CD4-positive, alpha-beta T cell treated with Interleukin-10 for 1 hour (primary cell): ENCODE data around the gene KMO.

Source experiments
- DNase-seq: peaks from one replicate; pipeline ENCODE4 v3.0.0-alpha.2; 2020

Gene KMO

DNA sequence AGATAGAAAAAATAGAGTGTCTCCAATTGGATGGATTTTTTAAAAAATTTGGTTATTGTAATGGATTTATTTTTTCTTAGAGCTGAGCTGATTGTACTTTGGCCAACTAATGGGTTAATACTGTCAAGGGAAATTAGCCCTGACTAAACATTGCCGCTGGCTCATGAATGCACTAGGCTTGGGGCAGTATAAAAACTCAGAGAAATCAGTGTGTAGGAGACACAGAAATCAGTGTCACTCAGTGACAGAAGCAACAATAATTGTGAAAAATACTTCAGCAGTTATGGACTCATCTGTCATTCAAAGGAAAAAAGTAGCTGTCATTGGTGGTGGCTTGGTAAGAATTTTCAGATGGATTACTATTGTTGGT is at the start of gene KMO:
Gene KMO (plus strand): TSS at position 217 of the 370 bp plus-strand sequence. CDS start 67 bp downstream, at position 284.
- no peak for DNase-seq

DNA sequence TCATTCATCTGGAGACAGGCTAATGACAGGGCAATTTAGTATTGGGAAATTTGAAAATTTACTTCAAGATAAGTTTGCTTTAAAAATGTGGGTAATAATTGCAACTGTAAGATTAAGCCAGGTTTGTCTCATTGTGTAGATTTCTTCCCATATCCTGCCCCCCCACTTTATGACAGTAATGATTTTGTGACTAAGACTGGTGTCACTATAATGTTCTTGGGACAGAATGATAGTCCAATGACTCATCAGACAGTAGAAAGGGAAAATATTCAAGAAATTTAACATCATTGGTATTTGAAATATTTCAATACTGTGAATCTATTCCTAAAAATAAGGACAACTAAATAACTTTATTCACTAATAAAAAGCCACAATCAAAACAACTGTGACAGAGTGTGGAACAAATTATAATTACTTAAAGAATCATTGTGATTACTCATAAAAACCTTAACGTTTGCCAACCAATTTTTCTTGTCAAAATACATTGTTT is 49.4 kb upstream of the KMO start:
- no peak for DNase-seq

DNA sequence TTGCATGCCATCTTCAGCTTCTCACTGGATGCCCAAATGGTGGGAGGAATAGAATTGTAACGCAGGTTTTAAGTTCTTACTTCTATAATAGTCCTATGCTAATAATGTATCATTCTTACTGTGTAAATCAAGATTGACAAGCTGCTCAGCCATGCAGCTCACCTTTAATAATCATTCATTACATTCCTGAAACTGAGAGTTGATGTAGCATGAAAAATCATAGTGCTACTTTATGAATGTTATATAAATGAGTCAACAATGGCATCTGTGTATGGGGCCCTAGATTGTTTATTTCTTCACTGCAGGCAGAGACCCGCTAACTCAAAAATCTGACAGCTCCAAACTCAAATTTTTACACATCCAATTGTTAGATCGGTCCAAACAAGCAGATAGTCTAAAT is 47.0 kb upstream of the KMO start:
- DNase-seq = no peak

DNA sequence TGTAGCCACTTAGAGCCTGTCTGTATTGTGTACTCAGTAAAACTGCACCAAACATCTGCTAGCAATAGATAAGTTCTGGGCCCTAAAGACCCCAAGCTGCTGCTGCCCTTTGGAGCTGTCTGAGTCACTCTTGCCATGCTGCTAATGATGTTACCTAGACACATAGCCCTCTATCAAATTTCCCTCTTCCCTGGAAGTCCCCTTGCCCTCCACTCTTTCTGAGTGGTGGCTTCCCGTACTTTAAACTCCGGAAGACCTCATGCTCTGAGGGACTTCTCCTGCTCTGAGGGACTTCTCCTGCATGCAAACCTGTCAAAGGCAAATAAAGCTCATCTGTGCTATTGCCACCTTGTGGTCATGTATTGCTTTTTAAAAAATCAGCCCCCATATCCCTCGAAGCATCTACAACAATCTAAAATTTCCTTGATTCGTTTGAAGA is 46.6 kb upstream of the KMO start:
- no peak for DNase-seq

DNA sequence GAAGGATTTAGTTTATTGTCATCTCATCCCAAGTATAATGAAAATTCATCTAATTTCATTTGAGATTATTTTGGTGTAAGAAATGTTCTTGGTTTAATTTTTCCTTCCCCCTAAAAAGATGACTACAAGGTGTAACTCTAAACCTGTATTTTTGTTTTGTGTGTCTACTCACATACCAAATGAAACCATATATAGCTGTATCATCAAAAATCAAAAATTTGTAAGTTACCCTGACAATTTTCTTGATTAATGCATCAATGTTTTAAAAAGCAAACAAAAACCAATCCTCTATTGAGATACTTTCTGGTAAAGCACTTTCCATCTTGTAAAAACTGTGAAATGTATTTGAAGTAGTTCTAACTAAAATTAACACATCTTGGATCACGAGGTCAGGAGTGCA is 43.4 kb upstream of the KMO start:
- DNase-seq = no peak

DNA sequence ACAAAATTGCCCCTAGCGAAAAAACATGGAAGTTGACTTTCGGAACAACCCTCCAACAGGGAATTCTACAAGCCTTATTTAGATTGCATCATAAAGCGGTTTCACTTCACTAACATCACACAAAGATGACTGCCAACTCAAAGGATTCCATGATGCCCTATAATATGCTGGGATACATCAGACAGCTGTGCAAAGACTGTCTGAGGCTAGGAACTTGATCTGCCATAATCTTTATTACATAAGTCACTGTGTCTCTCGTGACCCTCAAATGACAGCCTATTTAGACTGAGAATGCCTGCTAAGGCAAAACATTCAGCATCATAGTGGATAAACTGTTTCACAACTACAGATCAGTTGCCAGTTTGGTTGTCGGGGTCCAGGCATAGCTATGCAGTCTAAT is 36.4 kb upstream of the KMO start:
- no peak for DNase-seq

DNA sequence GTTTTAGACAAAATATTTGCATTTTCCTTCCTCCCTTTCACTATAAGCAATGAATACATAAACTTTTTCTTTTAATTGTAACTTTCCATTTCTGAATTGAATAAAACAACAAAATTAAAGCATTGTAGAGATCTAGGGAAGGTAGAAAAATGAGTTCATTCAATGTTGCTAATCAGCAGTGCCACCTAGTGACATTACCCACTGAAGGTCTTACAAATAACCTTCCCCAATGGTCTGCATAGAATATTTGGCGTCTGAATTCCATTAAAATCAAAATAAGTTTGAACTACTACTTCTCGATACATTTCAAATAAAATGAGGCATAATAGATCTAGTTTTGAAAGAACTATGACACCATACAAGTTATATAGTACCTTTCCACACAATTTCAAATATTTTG is 32.3 kb upstream of the KMO start:
- no peak for DNase-seq

DNA sequence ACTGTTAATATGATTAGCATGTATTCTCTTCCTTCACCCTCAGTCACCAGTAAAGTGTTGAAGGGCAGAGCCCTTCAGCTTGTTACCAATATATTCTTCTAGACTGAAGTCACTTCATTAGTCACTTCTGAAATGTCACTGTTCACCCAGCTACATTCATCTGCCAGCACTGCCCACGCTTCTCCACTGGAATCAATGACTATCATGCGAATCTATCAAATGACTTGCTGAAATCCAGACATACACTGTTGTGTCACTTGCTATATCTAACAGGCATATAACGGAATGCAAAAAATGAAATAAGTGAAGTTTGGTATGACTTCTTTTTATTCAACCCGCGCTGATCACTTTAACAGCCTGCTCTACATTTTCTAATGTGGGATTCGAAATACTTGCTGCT is 28.7 kb upstream of the KMO start:
- no peak for DNase-seq

DNA sequence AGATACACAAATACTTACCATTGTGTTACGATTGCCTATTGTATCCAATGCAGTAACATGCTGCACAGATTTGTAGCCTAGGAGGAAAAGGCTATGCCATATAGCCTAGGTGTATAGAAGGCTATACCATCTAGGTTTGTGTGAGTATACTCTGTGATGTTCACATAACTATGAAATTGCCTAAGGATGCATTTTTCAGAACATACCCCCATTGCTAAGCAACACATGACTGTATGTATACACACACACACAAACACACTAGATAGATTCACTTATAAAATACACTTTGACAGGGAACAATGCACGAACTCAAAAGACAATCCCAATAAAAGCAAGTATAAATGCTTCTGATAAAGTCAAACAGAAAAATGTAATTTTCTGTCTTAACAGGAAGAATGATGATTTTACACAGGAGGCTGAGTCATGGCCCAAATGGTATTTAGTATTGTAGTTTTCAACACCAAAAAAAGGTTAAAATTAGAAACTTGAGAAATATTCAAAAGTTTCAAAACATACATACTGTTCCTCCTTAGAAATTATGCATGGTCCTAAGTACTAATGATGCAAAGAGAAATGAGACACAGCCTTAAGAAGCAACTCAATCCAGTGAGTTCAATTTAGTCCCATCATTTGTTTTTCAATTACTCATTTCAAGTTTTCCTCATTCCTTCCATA is 24.9 kb upstream of the KMO start:
- DNase-seq = no peak

DNA sequence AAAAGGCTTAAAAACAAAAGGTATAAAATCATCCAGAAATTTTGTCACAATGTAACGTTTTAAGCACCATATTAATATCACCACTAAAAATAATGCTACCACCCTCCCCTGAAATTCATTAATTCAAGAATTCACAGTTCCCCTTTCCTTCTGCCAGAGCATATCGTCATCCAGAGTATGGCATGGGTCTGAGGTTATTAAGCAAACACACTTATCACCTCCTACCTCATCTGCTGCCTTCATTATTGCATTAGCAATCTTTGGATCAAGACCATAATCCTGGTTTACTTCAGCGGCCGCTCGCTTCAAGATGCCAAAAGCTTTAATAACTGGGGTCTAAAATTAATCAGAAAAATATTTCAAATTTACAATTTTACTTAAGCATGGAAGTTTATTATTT is 18.8 kb upstream of the KMO start:
- no peak for DNase-seq

DNA sequence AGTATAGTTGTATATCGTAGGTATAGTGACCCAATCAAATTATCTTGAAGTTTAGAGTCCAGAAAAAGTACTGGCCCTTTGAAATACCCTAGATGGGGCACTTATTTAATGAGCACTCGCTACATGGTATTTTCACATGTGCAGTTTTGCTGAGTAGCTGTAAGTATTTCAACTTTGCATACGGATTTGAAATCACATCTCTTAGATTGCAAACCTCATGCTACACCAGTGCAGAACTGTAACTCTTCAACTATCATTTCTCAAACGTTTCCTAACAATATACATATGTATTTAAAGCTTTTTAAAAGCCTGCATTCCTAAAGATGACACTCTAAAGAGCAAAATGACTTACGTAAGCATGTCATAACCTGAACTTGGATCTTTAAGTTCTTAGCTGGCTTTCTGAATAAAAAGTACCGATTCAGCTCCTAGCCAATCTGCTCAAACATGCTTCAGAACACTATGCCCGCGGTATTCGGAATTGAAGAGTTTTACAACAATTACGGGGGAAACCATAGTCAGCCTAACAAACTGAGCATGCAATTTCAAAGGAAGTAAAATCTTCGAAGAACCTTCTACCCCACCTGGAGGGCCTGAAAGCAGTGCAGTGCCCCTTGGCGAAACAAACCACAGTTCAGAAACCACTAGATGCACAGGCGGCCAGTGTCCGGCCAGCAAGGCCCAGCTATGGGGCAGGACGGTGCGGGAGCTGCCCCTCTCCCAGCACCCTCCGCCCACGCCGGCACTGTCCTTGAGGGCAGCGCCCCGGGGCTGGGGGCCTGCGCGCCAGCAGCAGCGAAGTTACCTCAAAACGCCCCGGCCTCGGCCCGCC is 13.5 kb upstream of the KMO start:
- peak; percentile 18 for DNase-seq

DNA sequence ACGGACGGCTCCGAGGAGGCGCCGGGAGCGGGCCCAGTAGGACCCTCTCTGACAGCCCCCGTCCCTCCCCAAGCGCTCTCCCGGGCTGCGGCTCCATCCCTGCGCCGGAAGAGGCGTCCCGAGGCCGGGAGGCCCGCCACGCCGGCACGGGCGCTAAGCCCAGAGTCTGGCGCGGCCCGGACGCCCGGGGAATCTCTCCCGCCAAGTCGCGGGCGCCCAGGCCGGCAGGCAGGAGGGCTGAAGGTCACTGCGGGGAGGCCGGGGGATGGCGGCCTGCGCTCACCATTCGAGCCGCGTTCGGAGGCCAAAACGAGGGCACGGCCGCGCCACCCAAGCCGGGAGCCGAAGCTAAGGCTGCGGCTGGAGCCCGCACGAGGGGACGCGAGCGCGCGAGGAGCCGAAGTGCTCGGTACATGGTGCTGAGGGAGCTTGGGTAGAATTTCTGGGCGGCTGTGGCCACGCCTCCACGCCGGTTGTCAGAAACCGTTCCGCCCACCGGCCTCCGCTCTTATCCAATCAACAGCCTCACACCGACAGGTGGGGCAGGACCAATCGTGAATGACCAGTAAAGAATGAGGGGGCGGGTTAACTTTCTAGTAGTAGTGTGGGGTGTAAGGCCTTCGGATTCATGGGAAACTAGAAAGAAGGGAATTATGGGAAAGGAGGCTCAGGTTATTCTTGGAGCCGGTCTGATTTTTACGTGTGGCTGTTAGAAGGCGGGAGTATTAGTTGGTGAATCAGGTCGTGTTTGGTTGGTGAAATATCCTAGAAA is 12.7 kb upstream of the KMO start, which contains the start of gene FH:
Gene FH (minus strand): TSS at position 448 of the 772 bp plus-strand sequence. CDS start 33 bp downstream, at position 415.
- DNase-seq = peak; percentile 96

DNA sequence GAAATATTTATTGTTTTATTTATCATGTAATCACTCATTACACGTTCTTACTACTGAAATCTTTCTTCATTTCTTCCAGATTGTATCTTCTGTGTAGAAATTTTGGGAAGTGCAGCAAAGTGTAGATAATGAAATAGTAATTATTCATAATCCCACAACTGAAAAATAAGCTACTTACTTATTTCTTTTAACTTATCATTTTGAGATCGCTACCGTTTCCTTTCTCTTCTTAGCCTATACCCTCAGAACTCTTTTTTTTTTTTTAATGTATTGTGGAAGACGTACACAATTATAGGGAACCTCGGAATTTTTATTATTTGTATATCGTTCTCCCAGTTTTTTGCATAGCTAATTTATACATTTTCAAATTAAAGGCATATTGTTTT is 12.1 kb upstream of the KMO start:
- no peak for DNase-seq

DNA sequence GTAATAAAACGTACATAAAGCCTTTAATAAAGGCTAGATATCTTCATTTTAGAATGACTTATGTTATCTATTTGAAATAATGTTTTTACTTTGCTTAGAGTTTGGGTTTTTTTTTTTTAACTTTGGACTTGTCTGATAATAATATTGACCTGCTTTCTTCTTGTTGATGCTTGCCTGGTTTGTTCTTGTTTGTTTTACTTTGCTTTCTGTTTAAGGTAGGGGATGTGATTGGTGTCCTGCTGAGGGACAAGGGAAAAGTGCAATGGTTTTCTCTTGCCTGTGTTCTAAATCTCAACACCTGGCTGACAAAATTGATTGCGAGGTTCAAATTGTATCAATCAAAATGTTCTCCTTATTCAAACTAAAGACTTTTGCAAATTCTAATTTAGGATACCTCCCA is 10.5 kb upstream of the KMO start:
- no peak for DNase-seq

DNA sequence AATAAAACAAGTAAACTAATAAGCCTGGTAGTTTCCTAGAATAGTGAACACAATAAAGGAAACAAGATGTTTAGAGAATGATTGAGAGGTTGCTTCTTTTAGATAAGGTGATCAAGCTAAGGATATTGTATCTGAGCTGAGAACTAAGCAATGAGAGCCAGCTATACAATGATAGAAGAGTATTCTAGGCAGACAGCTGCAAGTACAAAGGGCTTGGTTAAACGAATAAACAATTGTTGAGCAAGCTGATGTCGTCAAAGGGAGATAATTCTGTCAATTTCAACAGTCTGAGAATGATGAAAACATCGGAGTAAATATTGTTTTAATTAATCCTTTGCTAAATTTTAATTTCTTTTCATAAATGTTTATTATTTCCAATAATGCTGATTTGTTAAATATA is 7.2 kb upstream of the KMO start:
- no peak for DNase-seq

DNA sequence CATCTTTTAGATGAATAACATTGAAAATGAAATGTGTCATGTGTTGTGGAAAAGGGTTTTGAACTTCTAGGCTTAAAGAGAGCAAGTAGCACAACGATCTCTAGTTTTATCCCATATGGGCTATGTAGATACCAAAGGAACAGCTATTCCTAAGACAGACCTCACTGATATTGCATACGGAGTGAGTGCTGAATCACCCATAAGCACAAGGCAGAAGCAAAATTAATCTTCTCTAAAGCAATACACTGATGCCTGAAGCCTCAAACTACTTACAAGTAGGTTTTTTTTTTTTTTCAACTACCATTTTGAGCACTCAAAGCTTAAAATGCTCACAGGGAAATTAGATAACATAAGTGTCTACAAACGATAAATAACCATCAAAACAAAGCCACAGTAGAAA is 5.0 kb upstream of the KMO start:
- no peak for DNase-seq

DNA sequence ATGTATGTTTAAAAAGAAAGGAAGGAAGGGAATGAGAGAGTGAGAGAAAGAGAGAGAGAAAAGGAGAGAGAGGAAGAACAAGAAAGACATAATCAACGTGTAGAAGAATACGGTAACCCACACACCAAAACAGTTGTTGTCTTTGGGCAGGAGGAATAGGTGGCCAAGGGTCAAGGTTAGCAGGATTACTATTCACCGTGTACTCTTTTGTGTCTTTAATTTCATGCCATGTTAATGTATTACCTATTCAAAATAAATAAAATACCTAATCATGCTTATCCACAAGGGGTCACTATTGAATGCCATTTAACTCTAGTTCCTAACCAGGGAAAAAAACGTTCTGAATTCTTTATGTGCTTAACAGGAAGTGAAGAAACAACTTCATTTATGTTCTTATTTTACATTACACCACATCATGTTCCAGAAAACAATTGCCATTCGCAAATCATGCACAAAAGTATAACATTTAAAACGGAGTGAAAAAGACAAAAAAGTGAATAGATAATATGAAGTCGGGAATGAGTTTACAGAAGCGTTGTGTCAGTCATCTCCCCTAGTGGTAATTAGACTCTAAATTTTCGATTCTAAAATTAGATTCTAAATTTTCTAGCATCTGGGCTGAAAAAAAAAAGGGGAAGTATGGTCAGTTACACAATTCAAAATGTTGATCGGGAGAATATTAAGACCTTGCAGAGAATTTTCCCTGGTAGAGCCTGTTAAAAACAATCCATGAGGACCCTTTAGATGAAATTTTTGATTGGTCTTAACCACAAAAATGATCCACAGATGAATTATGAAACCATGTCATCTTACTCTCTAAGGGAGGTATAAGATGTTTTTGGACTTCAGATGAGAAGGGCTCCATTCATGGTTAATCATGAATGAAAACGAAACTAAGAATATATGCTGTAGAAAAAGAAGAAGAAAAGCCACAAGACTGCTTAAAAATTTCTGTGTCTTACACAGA is 700 bp upstream of the KMO start:
- peak; percentile 72 for DNase-seq

DNA sequence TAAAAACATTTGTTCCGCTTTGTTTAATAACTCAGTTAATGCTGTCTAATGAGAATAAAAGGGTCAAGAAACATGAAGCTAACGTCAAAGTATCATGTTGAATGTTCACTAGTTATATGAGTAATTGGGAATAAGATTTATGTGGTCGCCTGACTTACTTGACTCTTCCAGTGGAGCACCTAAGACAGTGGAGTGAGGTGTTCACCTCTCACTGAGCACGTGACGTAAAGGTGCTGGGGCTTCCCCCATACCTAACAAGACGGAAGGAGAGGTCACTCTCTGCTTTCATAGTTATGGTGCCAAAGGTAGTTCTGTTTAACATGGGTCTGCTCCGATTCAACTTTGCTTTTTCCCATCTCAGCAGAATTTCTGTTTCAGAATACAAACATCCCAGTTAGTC is 686 bp downstream of the KMO start:
- DNase-seq = no peak

DNA sequence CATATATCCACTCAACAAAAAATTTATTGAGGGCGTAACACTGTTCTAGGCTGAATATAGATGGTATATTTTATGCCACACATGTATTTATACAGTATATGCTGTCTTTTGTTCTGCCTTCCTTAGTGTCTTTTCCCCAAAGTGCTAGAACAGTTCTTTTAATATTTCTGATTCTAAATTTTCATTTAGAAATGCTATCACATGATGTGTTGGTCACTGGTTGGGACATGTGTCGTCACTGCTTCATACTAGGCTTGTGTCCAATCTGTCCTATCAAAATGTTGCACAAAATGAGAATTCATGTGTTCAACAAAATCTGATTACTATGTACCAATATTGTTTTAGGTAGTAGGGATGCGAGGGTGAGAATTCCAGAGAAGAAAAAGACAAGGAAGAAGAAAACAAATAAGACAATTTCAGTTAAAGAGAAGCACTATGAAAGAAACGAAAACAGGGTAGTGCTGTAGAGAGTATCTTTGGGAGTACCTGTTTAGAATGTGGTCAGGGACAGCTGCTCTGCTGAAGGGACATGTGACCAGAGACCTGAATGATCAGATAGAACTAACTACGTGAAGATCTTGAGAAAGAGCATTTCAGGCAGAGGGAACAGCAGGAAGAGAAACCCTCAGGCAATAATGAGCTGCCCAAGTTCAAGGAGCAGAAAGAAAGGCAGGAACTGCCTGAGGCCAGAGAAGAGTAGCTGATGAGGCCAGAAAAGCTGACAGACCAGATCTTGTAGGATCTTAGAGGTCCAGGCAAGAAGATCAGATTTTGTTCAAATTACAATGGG is 1.3 kb downstream of the KMO start:
- no peak for DNase-seq

DNA sequence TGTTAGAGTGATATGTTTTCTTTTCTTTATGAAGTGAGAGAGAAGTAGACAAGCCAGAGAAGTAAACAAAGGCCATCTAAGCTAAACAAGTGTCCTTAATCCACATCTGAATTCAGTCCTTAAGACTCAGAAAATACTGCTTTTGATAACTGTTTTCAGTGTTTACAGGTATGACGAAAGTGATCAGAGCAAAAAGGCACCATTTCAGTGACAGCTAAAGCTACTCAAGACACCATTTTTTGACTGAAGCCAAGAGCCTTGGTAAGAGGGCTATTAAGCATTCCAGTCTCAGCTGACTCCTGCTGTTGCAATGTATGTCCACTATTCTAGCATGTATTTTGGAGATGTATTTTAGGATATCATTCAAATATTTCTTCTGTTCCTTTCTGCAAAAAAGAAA is 4.1 kb downstream of the KMO start:
- no peak for DNase-seq

DNA sequence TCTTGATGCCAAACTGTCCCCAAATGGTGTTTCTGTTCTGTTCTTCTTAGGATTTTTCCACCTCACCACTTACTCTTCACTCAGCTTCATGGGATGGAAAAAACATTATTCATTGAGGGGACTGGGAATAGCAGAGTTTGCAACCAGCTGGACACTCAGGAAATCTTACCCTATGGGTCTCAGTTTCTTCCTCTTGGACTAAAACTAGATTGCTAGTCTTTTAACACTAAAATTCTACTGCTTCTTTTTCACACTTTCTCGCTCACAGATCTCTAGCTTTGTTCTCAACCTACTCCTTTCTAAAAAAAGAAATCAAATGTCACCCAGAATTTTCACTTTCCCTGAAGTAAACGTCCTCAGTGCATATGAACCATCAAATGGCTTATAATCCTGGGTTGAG is 4.8 kb downstream of the KMO start:
- no peak for DNase-seq
